ENCODE data around the gene CSNK2B. TPM values are rescaled to one million over a fixed set of nuclear protein-coding genes. Genes with fewer than 3 reads are reported as not detected.

CSNK2B gene
- total and polyA plus RNA-seq, 9 of the 15 experiments (the other 6 are each of a cell fraction or from before 2014, with no cell fraction given) = 120 to 1,126 (median 529) TPM

GRCh38 chr6:31717499-31718222 is 51.8 kb downstream of the CSNK2B start (continued):
- TF ChIP-seq MGA (IDR thresholded peaks at IDR 0.05) (no peak), HDAC3 (IDR thresholded peaks at IDR 0.05; ENCODE audit: borderline replicate concordance, partially characterized antibody) (no peak), ZSCAN29 (IDR thresholded peaks at IDR 0.05) (no peak), ZEB2 (IDR thresholded peaks at IDR 0.05) (peak; percentile 83), SIRT6 (IDR thresholded peaks at IDR 0.05; ENCODE audit: low read depth, low read length) (no peak), NR1H2 (CRISPR knock-in tag; IDR thresholded peaks at IDR 0.05) (no peak), FUS (optimal IDR thresholded peaks at IDR 0.05; ENCODE audit: low read depth, low read length) (no peak), ZNF584 (CRISPR knock-in tag; IDR thresholded peaks at IDR 0.05; ENCODE audit: low read depth) (no peak)
- TF ChIP-seq, protein P1, sequence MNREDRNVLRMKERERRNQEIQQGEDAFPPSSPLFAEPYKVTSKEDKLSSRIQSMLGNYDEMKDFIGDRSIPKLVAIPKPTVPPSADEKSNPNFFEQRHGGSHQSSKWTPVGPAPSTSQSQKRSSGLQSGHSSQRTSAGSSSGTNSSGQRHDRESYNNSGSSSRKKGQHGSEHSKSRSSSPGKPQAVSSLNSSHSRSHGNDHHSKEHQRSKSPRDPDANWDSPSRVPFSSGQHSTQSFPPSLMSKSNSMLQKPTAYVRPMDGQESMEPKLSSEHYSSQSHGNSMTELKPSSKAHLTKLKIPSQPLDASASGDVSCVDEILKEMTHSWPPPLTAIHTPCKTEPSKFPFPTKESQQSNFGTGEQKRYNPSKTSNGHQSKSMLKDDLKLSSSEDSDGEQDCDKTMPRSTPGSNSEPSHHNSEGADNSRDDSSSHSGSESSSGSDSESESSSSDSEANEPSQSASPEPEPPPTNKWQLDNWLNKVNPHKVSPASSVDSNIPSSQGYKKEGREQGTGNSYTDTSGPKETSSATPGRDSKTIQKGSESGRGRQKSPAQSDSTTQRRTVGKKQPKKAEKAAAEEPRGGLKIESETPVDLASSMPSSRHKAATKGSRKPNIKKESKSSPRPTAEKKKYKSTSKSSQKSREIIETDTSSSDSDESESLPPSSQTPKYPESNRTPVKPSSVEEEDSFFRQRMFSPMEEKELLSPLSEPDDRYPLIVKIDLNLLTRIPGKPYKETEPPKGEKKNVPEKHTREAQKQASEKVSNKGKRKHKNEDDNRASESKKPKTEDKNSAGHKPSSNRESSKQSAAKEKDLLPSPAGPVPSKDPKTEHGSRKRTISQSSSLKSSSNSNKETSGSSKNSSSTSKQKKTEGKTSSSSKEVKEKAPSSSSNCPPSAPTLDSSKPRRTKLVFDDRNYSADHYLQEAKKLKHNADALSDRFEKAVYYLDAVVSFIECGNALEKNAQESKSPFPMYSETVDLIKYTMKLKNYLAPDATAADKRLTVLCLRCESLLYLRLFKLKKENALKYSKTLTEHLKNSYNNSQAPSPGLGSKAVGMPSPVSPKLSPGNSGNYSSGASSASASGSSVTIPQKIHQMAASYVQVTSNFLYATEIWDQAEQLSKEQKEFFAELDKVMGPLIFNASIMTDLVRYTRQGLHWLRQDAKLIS (CRISPR knock-in tag; IDR thresholded peaks at IDR 0.05) = no peak
